ENCODE measurements around the gene TMEM212. TPM values are rescaled to one million over a fixed set of nuclear protein-coding genes. Genes with fewer than 3 reads are reported as not detected.

Gene TMEM212
- total and polyA plus RNA-seq, 2 experiments from 2014 or later, result not detected

DNA sequence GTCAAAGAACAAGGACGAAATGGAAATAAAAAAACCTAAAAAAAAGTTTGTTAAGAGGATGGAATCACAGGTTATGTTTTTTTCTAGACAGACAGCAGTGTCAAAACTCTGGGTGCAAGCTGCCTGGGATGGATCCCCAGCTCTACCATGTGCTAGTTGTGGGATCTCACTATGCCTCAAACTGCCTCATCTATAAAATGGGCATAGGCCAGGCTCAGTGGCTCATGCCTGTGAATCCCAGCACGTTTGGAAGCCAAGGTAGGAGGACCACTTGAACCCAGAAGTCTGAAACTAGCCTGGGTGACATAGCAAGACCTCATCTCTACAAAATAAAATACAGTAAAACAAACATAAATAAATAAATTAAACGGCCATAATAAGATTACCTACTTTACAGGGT, 37.5 kb upstream of the TMEM212 start:
- 57% methylated on average over 3 of the region's 3 CpGs for WGBS (ENCODE audit: low lambda C conversion rate, missing lambda C conversion rate)
- peak overlapping the region; percentile 58 for H3K4me2 ChIP-seq

GRCh38 chr3:171806200-171807128, 36.7 kb upstream of the TMEM212 start:
- Histone ChIP-seq H3K79me2 (peaks cover 53% of the 10 kb centered on the region), H3K27ac (peak overlapping the region; percentile 77), H3K4me1 (ENCODE audit: insufficient read depth) (peaks cover 44% of the 10 kb centered on the region), H2AFZ (no peak overlapping the region), H3K4me3 (no peak overlapping the region), H3K9me3 (ENCODE audit: low read depth) (no peaks in the 10 kb centered on the region), H3K36me3 (replicated peaks; ENCODE audit: insufficient read depth, low read depth) (no peaks in the 10 kb centered on the region), H3K9me2 (replicated peaks; ENCODE audit: insufficient read depth) (no peaks in the 10 kb centered on the region), H3K4me2 (peak overlapping the region; percentile 58), H4K20me1 (ENCODE audit: insufficient read depth, poor library complexity, severe bottlenecking) (no peaks in the 10 kb centered on the region), H3K27me3 (no peaks in the 10 kb centered on the region)
- WGBS (ENCODE audit: low lambda C conversion rate, missing lambda C conversion rate), result 41% methylated on average over 5 of the region's 5 CpGs
- TF ChIP-seq EZH2 (IDR thresholded peaks at IDR 0.05; ENCODE audit: borderline replicate concordance) (no peak), EZH2phosphoT487 (IDR thresholded peaks at IDR 0.05; ENCODE audit: low read depth, severe bottlenecking, unreplicated experiment) (no peak)
- TF ChIP-seq, protein P1, sequence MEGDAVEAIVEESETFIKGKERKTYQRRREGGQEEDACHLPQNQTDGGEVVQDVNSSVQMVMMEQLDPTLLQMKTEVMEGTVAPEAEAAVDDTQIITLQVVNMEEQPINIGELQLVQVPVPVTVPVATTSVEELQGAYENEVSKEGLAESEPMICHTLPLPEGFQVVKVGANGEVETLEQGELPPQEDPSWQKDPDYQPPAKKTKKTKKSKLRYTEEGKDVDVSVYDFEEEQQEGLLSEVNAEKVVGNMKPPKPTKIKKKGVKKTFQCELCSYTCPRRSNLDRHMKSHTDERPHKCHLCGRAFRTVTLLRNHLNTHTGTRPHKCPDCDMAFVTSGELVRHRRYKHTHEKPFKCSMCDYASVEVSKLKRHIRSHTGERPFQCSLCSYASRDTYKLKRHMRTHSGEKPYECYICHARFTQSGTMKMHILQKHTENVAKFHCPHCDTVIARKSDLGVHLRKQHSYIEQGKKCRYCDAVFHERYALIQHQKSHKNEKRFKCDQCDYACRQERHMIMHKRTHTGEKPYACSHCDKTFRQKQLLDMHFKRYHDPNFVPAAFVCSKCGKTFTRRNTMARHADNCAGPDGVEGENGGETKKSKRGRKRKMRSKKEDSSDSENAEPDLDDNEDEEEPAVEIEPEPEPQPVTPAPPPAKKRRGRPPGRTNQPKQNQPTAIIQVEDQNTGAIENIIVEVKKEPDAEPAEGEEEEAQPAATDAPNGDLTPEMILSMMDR (IDR thresholded peaks at IDR 0.05; ENCODE audit: poor library complexity), result no peak
- peak; percentile 57 for DNase-seq (ENCODE audit: low spot score)

More for the DNA sequence above, 37.5 kb upstream of the TMEM212 start:
- H3K27me3 ChIP-seq, result no peaks in the 10 kb centered on the region
- H3K4me1 ChIP-seq (ENCODE audit: insufficient read depth), result peaks cover 36% of the 10 kb centered on the region
- peaks cover 60% of the 10 kb centered on the region for H3K79me2 ChIP-seq
- no peaks in the 10 kb centered on the region for H3K9me2 ChIP-seq (replicated peaks; ENCODE audit: insufficient read depth)
- TF ChIP-seq EZH2phosphoT487 (IDR thresholded peaks at IDR 0.05; ENCODE audit: low read depth, severe bottlenecking, unreplicated experiment), result no peak
- H3K36me3 ChIP-seq (replicated peaks; ENCODE audit: insufficient read depth, low read depth), result no peaks in the 10 kb centered on the region
- H2AFZ ChIP-seq, result no peak overlapping the region
- H4K20me1 ChIP-seq (ENCODE audit: insufficient read depth, poor library complexity, severe bottlenecking), result no peaks in the 10 kb centered on the region
- DNase-seq (ENCODE audit: low spot score), result no peak
- no peak overlapping the region for H3K4me3 ChIP-seq
- H3K27ac ChIP-seq, result peak overlapping the region; percentile 77
- no peaks in the 10 kb centered on the region for H3K9me3 ChIP-seq (ENCODE audit: low read depth)

- H3K9me3 ChIP-seq (ENCODE audit: low read depth), result no peaks in the 10 kb centered on the region
- H3K4me1 ChIP-seq (ENCODE audit: insufficient read depth), result peaks cover 38% of the 10 kb centered on the region
- no peak for DNase-seq (ENCODE audit: low spot score)
- no peak overlapping the region for H3K4me3 ChIP-seq
- H3K27me3 ChIP-seq, result no peaks in the 10 kb centered on the region
- H2AFZ ChIP-seq, result no peak overlapping the region
- WGBS (ENCODE audit: low lambda C conversion rate, missing lambda C conversion rate), result 88% methylated on average over 7 of the region's 7 CpGs
- peaks cover 47% of the 10 kb centered on the region for H3K79me2 ChIP-seq
- H4K20me1 ChIP-seq (ENCODE audit: insufficient read depth, poor library complexity, severe bottlenecking), result no peaks in the 10 kb centered on the region
- H3K4me2 ChIP-seq, result peak overlapping the region; percentile 58
- TF ChIP-seq, protein P1 (IDR thresholded peaks at IDR 0.05; ENCODE audit: poor library complexity), result no peak
- no peak for TF ChIP-seq EZH2 (IDR thresholded peaks at IDR 0.05; ENCODE audit: borderline replicate concordance)
- TF ChIP-seq EZH2phosphoT487 (IDR thresholded peaks at IDR 0.05; ENCODE audit: low read depth, severe bottlenecking, unreplicated experiment), result no peak
- peak overlapping the region; percentile 77 for H3K27ac ChIP-seq
- no peaks in the 10 kb centered on the region for H3K9me2 ChIP-seq (replicated peaks; ENCODE audit: insufficient read depth)
- H3K36me3 ChIP-seq (replicated peaks; ENCODE audit: insufficient read depth, low read depth), result no peaks in the 10 kb centered on the region
These were observed 35.9 kb upstream of the TMEM212 start for GRCh38 chr3:171807129-171807675.

DNA sequence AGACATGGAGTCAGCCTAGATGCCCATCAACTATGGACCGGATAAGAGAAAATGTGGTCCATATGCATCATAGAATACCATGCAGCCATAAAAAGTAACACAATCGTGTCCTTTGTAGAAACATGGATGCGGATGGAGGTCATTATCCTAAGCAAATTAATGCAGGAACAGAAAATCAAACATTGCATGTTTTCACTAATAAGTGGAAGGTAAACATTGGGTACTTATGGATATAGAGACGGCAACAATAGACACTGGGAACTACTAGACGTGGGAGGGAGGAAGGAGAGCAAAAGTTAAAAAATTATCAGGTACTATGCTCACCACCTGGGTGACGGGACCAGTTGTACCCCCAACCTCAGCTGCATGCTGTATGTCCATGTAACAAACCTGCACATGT, 35.3 kb upstream of the TMEM212 start:
- TF ChIP-seq EZH2phosphoT487 (IDR thresholded peaks at IDR 0.05; ENCODE audit: low read depth, severe bottlenecking, unreplicated experiment), result no peak
- no peak for TF ChIP-seq EZH2 (IDR thresholded peaks at IDR 0.05; ENCODE audit: borderline replicate concordance)
- TF ChIP-seq, protein P1 (IDR thresholded peaks at IDR 0.05; ENCODE audit: poor library complexity), result no peak
- Histone ChIP-seq H3K36me3 (replicated peaks; ENCODE audit: insufficient read depth, low read depth) (no peaks in the 10 kb centered on the region), H3K27ac (no peak overlapping the region), H3K4me3 (no peak overlapping the region), H3K9me2 (replicated peaks; ENCODE audit: insufficient read depth) (no peaks in the 10 kb centered on the region), H3K4me1 (ENCODE audit: insufficient read depth) (peaks cover 32% of the 10 kb centered on the region), H3K79me2 (peaks cover 41% of the 10 kb centered on the region), H3K27me3 (no peaks in the 10 kb centered on the region), H2AFZ (no peak overlapping the region), H4K20me1 (ENCODE audit: insufficient read depth, poor library complexity, severe bottlenecking) (no peaks in the 10 kb centered on the region), H3K9me3 (ENCODE audit: low read depth) (no peaks in the 10 kb centered on the region), H3K4me2 (no peak overlapping the region)
- no peak for DNase-seq (ENCODE audit: low spot score)
- 90% methylated on average over 6 of the region's 6 CpGs for WGBS (ENCODE audit: low lambda C conversion rate, missing lambda C conversion rate)
